NCI-H2196 treated with DMSO at 0.1 percent for 48 hours (cell line): ENCODE results near the gene OVCH2.
"Not testable (repeated sequence)": the region's sequence is repeated elsewhere in the genome, so short reads cannot be mapped to it uniquely, and the experiment has no call there.

Experiments
- DNase-seq: peaks from one replicate; lab custom pipeline; 2025; ENCODE audit not compliant: unreplicated experiment; lab: John Stamatoyannopoulos, UW

The OVCH2 gene, protein sequence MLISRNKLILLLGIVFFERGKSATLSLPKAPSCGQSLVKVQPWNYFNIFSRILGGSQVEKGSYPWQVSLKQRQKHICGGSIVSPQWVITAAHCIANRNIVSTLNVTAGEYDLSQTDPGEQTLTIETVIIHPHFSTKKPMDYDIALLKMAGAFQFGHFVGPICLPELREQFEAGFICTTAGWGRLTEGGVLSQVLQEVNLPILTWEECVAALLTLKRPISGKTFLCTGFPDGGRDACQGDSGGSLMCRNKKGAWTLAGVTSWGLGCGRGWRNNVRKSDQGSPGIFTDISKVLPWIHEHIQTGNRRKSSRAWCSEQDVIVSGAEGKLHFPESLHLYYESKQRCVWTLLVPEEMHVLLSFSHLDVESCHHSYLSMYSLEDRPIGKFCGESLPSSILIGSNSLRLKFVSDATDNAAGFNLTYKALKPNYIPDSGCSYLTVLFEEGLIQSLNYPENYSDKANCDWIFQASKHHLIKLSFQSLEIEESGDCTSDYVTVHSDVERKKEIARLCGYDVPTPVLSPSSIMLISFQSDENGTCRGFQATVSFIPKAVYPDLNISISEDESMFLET

DNA sequence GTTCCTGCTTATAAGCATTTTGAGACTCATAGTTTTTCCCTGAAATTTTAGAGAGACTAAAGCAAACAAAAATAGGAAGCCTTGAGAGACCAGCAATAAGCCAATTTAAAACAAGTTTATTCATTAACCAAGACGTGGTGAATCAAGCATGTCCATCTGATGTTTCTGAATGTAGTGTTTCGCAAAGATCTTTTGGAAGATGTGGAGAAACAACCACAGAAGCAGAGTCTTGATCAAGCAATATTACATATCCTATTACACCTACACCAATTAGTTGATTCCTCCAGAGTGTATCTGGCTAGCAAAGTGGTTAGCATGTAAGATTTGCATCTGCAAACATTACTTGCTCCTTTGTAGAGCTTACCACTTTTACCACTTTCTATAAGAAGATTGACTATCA lies at the start of gene OVCH2:
OVCH2 (minus strand) TSS at position 101 of the 400 bp plus-strand sequence; CDS start at position 18, 83 bp downstream.
- no peak for DNase-seq

DNA sequence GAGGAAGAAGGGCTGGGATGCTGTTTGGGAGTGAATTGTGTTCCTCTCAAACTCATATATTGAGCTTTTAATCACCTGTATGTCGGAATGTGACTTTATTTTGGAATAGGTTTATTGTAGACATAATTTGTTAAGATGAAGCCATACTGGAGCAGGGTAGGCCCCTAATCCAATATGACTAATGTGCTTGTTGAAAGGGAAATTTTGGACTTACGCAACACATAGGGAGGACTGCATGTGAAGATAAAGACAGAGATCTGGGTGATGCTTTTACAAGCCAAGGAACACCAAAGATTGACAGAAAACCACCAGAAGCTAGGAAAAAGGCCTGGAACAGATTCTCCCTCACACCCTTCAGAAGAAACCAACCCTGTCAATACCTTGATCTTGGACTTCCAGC lies 43.2 kb upstream of the OVCH2 start:
- DNase-seq: no peak

DNA sequence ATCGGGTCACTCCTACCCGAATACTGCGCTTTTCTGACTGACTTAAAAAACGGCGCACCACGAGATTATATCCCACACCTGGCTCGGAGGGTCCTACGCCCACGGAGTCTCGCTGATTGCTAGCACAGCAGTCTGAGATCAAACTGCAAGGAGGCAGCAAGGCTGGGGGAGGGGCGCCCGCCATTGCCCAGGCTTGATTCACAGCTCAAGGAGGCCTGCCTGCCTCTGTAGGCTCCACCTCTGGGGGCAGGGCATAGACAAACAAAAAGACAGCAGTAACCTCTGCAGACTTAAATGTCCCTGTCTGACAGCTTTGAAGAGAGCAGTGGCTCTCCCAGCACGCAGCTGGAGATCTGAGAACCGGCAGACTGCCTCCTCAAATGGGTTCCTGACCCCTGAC lies 28.5 kb upstream of the OVCH2 start:
- not testable (repeated sequence) for DNase-seq

DNA sequence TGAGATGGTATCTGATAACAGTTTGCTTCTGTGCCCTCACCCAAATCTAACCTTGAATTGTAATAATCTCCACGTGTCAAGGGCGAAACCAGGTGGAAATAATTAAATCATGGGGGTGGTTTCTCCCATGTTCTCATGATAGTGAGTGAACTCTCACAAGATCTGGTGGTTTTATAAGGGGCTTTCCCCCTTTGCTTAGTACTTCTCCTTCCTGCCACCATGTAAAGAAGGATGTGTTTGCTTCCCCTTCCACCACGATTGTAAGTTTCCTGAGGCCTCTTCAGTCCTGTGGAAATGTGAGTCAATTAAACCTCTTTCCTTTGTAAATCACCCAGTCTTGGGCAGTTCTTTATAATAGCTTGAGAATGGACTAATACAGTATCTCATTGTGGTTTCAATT lies 8.5 kb upstream of the OVCH2 start:
- DNase-seq: no peak

DNA sequence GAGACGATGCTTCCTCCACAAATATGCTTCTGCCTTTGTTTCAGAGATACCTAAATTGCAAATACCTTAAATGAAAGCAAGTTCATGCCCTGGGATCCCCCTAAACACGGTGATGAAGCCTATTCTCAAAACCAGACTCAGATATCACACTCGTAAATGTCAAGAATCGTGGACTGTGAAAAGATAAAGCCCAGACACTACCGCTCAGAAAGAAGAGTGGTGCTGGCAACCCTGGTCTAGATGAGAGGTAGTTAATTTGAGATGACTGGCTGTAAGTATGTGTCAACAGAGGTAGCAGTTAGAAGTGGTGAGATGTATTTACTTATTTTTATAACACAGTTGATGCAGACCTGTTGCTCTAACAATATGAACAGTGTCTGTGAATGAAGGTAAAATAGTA lies 2.5 kb downstream of the OVCH2 start:
- no peak for DNase-seq

DNA sequence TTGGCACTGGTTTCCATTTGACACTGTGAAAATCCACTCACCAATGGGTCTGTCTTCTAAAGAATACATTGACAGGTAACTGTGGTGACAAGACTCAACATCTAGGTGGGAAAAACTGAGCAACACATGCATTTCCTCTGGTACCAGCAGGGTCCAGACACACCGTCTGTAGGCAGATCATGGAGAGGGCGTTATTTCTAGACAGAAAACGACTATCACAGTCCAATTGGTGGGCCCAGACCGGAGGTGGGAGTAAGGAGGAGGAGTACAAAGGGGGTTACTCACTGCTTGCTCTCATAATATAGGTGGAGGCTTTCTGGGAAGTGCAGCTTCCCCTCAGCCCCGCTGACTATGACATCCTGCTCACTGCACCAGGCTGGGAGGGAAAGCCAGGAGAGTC lies 9.9 kb downstream of the OVCH2 start:
- no peak for DNase-seq

DNA sequence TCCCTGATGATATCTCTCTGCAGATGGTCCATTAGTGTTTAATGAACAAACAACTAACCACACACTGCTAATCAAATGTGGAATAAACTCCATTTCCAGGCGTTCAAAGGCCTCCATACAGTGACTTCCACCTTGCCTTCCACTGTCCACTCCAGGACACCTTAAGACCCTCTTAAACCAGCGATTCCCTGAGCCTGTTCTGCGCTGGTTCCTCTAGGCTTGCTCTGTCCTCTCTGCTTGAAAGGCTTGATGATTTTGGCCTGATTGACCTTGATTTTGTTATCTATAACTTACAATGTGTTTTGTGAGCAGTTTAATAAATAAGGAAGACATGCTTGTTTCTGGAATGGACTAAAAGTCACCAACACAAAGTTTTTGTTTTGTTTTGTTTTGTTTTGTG lies 12.0 kb downstream of the OVCH2 start:
- DNase-seq: no peak

DNA sequence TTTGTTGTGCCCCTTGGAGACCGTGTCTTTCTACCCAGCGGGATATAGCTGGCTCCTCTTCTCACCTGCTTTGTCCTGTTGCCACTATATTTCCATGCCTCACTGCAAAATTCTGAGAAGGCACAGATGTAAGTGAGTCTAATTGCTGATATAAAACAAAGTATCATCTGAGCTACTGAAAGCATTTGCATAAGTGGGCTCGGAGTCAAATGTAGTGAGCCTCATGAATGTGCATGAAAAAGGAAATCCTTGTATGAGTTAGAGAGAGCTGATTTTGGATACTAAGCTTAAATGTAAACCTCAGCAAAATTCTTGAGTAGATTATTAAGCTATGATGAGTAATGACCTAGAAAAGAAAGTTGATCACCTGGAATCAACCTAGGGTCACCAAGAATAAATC lies 13.9 kb downstream of the OVCH2 start:
- no peak for DNase-seq

DNA sequence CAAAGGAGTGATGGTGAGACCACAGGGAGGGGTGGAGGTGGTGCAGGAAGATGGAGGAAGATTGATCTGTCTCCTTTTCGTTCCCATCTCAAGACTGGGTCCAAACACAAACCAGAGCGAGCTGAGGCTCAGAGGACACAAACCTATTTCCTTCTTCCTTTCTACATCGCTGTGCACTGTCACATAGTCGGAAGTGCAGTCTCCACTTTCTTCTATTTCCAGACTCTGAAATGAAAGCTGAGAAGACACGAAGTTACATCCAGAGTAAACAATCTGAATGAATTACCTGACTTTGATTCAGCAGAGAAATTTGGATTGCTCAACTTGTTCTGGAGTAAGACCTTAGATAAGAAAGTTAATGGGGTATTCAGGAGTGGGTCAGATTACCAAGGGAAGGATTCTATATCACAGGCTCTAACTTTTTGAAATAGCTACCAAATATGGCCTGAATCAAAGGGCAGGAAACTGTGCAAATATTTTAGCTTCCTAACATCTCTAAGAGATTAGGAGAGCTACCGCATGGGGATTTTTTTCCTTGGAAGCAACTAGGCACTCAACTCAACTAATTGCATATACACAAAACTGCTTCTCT lies 14.4 kb downstream of the OVCH2 start:
- no peak for DNase-seq

DNA sequence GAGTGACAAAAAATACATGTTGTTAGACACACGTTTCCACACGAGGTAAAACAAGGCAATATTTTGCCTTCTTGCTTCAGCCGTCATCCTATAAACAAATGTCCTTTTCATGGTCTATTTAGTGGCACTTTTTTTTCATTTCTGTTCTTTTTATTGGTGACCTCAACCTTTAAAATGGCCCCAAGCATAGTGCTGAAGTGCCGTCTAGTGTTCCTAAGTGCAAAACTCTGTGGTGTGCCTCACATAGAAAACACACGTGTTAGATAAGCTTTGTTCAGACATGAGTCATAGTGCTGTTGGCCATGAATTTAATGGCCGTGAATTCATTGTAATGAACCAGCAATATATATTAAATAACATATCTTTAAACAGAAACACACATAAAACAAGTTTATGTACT lies 15.6 kb downstream of the OVCH2 start:
- no peak for DNase-seq

DNA sequence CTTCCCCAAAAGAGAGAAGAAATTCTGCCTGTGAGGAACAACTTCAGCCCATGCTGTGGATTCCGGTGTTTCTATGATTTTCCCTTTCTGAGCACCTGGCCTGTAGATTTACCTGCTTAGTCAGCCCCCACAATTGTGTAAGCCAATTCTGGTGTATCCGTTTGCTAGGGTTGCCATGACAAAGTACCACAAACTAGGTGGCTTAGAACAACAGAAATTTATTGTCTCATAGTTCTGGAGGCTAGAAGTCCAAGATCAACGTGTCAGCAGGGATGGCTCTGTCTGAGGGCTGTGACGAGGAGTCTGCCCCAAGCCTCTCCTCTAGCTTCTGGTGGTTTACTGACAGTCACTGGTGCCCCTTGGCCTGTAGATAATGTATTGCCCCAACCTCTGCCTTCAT lies 17.0 kb downstream of the OVCH2 start:
- DNase-seq: no peak

DNA sequence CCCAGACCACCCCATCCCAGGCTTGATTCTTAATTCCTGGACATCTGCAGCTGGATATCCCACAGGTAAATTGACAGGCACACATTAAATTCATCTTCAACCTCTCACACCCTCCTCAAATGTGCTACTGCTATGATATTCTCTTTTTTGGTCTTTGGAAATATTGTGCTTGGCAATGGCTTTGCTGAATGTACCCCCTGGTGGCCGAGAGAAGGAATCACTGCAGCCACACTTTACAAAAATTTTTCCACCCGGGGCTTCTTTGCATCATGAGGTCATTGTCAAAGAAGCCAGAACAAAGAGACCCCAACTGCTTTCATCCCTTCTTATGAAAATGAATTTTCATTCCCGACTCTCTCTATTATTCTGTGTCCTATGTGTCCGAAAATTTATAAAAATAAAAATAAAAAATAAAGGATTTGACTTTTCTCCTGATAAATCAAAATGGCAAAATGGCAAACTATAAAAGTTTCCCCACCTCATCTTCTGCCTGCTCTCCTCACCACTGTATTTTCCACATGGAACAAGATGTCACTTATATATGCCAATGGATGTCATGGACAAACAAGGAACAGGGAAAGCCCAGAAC lies 17.9 kb downstream of the OVCH2 start:
- peak; percentile 3 for DNase-seq

DNA sequence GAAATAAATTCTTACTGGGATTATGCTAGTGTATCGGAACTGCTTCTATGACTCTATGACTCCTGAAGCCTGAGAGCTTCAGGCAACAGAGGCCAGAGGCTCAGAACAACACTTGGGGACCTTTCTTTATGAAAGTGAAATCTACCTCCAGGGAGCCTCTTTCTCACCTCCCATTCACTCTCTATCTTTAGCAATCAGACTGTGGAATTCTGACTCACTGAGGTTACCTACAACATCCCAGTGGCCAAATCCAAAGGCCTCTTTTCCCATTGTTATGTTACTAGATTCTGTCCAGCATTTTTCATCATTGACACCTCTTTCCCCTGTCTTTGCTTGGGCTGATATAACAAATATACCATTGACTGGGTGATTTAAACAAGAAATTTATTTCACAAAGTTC lies 18.9 kb downstream of the OVCH2 start:
- DNase-seq: no peak

DNA sequence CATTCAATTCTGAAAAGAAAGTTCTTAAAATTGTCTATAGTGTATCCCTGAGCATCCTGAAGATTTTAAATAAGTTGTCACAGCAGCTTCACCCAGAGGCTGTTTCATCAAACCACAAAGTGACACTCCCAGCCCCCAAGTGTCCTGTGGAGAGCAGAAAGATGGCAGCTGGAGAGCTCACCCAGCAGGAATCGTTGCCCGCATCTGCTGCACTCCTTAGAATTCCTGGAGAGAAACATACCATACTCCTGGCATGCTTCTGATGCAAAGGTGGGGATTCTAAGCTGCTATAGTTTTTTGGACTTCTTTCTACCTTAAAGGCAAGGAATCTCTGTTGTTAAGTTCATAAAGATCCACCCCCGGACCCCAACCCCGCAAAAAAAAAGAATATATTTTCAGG lies 19.5 kb downstream of the OVCH2 start:
- DNase-seq: no peak

DNA sequence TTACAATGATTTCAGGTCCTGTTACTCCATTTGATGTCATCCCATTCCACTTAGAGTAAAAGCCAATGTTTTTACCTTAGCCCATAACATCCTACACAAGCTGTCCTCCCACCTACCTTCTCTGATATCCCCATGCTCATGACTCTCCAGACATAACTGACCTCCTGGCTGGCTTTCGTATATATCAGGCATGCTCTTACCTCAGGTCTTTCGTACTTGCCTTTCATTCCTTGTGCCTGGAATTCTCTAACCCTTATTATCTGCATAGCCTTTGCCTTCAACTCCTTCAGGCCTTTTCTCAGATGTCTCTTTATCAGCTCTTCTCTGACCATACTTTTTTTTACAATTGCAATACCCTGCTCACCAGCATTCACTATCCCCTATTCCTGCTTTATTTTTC lies 22.7 kb downstream of the OVCH2 start:
- no peak for DNase-seq

DNA sequence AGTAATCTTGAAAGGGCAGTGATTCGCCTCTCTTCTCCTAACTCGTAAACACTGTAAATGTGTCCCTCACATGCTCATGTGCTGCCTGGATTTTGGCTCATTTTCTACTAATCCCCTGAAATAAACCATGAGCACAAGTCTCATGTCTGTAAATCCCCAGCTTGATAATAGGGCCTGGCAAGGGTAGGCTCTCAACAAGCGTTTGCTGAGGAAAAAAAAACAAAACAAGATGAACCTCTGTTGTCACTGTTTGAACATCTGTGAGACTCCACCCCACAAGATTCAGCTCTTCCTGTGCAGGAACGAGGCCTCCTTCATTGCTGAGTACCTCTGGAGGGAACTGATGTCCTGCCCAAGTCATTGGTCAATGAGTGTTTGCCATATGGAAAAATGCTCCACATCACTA lies 28.5 kb downstream of the OVCH2 start:
- DNase-seq: no peak

DNA sequence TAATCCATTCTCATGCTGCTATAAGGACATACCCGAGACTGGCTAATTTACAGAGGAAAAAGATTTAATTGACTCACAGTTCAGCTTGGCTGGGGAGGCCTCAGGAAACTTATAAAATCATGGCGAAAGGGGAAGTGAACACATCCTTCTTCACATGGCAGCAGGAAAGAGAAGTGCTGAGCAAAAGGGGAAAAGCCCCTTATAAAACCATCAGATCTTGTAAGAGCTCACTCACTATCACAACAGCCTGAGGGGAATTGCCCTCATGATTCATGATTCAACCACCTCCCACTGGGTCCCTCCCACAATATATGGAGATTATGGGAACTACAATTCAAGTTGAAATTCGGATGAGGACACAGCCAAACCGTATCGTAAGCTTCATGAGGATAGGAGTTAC lies 29.2 kb downstream of the OVCH2 start:
- no peak for DNase-seq

DNA sequence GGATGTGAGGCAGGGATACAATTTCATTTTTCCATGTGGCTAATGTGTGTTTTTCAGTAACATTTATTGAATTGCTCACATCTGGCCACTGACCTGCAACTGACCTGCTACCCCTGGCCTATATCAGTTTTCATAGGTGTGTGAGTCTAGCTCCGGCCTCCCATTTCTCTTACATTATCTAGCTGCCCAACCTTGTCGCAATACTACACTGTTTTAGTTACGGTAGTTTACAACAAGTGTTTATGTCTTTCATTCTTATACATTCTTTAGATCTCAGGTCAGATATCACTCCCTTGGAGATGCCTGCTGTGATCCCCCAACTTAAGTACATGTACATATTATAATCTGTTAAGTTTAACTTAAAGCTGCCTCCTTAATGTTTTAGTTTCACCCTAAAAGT lies 30.6 kb downstream of the OVCH2 start:
- no peak for DNase-seq

DNA sequence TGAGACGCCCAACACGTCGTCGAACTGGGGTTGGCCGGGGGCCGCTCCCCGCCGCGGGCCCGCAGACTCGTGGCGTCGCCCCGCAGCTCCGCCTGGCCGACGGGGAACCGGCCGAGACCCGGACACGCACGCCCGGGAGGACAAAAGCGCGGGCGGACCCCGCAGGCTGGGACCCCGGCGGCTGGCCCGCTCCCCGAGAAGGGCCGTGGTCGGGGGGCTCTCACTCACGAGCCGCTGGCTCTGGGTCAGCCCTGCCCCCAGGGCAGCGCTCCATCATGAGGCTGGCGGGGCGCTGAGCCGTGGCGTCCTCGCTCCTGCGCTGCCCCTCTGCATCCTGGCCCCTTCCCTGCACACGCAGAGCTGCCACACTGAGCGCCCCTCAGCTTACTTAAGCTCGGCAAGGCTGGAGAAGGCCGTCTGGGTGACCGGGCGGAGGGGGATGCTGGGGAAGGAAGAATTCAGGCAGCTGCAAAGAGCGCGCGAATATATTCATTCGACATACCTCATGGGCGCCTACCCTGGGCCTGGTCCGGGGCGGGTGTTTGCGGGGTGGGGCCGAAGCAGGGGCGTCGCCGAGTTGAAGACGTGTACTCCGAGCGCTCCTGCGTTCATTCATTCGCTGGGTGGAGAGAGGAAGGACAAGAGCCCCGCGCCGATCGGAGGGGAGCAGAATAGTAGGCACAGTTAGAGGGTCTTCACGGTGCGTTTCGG lies 32.4 kb downstream of the OVCH2 start:
- no peak for DNase-seq

DNA sequence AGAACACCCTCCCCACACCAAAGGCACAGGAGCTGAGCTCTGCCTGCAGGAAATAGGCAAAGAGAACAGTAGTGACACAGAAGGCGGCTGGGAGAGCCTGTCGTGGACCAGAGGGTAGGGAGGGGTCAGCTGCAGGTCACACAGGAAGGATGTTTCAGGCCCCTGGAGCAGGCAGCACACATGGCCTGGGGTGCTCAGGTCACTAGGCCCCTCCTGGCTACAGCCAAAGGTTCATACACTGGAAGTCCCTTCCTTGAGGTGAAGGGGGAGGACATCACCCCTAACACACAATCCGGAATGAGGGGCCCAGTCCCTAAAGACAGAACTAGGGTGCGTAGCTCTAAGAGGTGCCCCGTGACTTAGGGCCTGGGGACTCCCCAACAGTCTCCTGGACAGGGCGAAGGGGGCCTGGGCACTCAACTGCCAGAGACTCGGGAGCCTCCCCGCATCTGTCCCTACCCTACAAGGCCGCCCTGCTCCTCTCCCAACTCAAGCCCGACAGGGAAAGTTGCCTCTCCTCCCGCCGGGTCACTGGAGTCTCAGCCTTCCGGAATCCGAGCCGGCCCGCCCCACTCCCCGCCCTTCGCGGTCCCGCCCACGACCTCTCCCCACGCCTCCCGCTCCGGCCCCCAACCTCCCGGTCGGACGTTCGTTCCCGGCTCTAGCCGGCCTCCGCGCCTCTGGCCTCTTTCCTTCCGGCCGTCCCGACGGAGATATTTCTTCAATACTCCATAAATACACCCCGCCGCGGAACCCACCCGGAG lies 33.1 kb downstream of the OVCH2 start, which contains the start of gene CYB5R2:
CYB5R2 (minus strand) TSS at position 541 of the 764 bp plus-strand sequence. CDS start 675 bp downstream, outside the sequence.
- no peak for DNase-seq
